Muscle of back (tissue), 10 donors: ENCODE data around the gene CLIP2. TPM values are rescaled to one million over a fixed set of nuclear protein-coding genes. Genes with fewer than 3 reads are reported as not detected.

Experiments
- polyA plus RNA-seq, 10 donors: library from polyadenylated mRNA; unstranded; fragments of 120-200 nt; gene quantifications; one replicate each; pipeline ENCODE4 v1.2.1, GENCODE V29; 2013; ENCODE audit not compliant: insufficient read length in 10 of 10

The CLIP2 gene
- polyA plus RNA-seq, 10 donors: 13.7 to 25.8 (median 18.1) TPM

Other genes starting within 250 kb of the CLIP2 start
- 10 to 100 TPM; 11.4 to 23.6 (median 14.8) TPM for gene LIMK1, start 205.6 kb upstream of the CLIP2 start, polyA plus RNA-seq
- 100 to 1,000 TPM; 193 to 234 (median 214) TPM for gene EIF4H, start 115.1 kb upstream of the CLIP2 start, polyA plus RNA-seq
- 1 to 10 TPM; 2.4 to 4.7 (median 3.8) TPM for gene LAT2, start 79.4 kb upstream of the CLIP2 start, polyA plus RNA-seq
- 10 to 100 TPM; 26.7 to 38.3 (median 33.6) TPM for gene RFC2, start 35.0 kb upstream of the CLIP2 start, polyA plus RNA-seq
- 10 to 100 TPM; 30.9 to 45.9 (median 38.7) TPM for gene GTF2IRD1, start 164.5 kb downstream of the CLIP2 start, polyA plus RNA-seq